Bronchial epithelial cell (primary cell): ENCODE measurements around the gene ENTPD2. TPM values are rescaled to one million over a fixed set of nuclear protein-coding genes. Genes with fewer than 3 reads are reported as not detected.

Experiments
- DNase-seq: peaks from one replicate; pipeline ENCODE4 v3.0.0-alpha.2; 2010; ENCODE audit warnings: low read depth
- FAIRE-seq: peaks from 2 replicates; lab custom pipeline; 2011; peaks lifted over from hg19 to GRCh38; lab: Jason Lieb, UNC
- H3K27me3 ChIP-seq: 2 replicates; pipeline ENCODE4 v1.5.1; 2011; ENCODE audit warnings: low read length; ENCODE audit not compliant: control insufficient read depth, insufficient read depth
- H3K36me3 ChIP-seq: 2 replicates; pipeline ENCODE4 v1.5.1; 2011; ENCODE audit warnings: low read length; ENCODE audit not compliant: control insufficient read depth, insufficient read depth
- H3K4me3 ChIP-seq: 2 replicates; pipeline ENCODE4 v1.5.1; 2011; ENCODE audit warnings: mild to moderate bottlenecking, low read depth, low read length, control low read depth
- total RNA-seq: library from RNA; depleted of rRNA; stranded (reverse); fragments of >200 nt; gene quantifications from 2 replicates; pipeline ENCODE4 v1.2.1, GENCODE V29; 2014
- TF ChIP-seq, protein P1 (sequence below): IDR thresholded peaks from 2 replicates; pipeline ENCODE4 v1.5.1; 2011; ENCODE audit warnings: mild to moderate bottlenecking, moderate library complexity, low read length, control low read depth, inconsistent platforms; ENCODE audit not compliant: insufficient read depth, severe bottlenecking

Gene ENTPD2
- total RNA-seq, 1 donor from 2014 or later, result 0.79 TPM

- Histone ChIP-seq H3K36me3 (peaks cover 9% of the 10 kb centered on the region), H3K4me3 (no peak overlapping the region), H3K27me3 (no peaks in the 10 kb centered on the region)
- TF ChIP-seq, protein P1, sequence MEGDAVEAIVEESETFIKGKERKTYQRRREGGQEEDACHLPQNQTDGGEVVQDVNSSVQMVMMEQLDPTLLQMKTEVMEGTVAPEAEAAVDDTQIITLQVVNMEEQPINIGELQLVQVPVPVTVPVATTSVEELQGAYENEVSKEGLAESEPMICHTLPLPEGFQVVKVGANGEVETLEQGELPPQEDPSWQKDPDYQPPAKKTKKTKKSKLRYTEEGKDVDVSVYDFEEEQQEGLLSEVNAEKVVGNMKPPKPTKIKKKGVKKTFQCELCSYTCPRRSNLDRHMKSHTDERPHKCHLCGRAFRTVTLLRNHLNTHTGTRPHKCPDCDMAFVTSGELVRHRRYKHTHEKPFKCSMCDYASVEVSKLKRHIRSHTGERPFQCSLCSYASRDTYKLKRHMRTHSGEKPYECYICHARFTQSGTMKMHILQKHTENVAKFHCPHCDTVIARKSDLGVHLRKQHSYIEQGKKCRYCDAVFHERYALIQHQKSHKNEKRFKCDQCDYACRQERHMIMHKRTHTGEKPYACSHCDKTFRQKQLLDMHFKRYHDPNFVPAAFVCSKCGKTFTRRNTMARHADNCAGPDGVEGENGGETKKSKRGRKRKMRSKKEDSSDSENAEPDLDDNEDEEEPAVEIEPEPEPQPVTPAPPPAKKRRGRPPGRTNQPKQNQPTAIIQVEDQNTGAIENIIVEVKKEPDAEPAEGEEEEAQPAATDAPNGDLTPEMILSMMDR, result no peak
- no peak for FAIRE-seq
- no peak for DNase-seq
Observed at GRCh38 chr9:137016436-137016835, 37.4 kb downstream of the ENTPD2 start.

GRCh38 chr9:137015976-137016375 lies 37.9 kb downstream of the ENTPD2 start:
- FAIRE-seq (no peak), DNase-seq (no peak)
- Histone ChIP-seq H3K27me3 (no peaks in the 10 kb centered on the region), H3K4me3 (no peak overlapping the region), H3K36me3 (peaks cover 9% of the 10 kb centered on the region)
- TF ChIP-seq, protein P1, result no peak

- no peak for FAIRE-seq
- TF ChIP-seq, protein P1, result no peak
- DNase-seq, result no peak
- no peak overlapping the region for H3K4me3 ChIP-seq
- H3K27me3 ChIP-seq, result no peaks in the 10 kb centered on the region
- peaks cover 9% of the 10 kb centered on the region for H3K36me3 ChIP-seq
Observed at GRCh38 chr9:137015540-137015930, 38.3 kb downstream of the ENTPD2 start.

GRCh38 chr9:137014776-137015539 lies 38.9 kb downstream of the ENTPD2 start:
- Histone ChIP-seq H3K27me3 (no peaks in the 10 kb centered on the region), H3K36me3 (peaks cover 9% of the 10 kb centered on the region), H3K4me3 (no peak overlapping the region)
- DNase-seq (no peak), FAIRE-seq (no peak)
- TF ChIP-seq, protein P1, result no peak

DNA sequence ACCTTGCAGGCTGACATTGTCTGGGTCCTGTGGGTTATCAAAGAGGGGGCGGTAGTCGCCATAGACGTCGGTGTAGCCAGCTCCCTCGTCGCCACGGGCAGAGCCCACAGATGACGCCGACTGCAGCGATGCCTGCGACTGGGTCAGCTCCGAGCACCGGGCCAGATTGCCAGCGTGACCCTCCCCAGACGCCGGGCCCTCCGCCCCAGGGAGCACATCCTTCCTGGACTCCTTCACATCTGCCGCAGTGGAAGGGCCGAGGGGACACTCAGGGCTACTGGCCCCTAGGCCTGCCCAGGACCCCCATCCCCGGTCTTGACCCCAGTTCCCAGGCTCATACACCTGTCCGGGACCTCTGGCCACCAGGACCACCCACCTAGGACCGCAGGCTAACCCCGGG lies 39.7 kb downstream of the ENTPD2 start:
- DNase-seq, result no peak
- TF ChIP-seq, protein P1, result no peak
- H3K4me3 ChIP-seq, result no peak overlapping the region
- no peaks in the 10 kb centered on the region for H3K27me3 ChIP-seq
- no peak for FAIRE-seq
- peaks cover 10% of the 10 kb centered on the region for H3K36me3 ChIP-seq

DNA sequence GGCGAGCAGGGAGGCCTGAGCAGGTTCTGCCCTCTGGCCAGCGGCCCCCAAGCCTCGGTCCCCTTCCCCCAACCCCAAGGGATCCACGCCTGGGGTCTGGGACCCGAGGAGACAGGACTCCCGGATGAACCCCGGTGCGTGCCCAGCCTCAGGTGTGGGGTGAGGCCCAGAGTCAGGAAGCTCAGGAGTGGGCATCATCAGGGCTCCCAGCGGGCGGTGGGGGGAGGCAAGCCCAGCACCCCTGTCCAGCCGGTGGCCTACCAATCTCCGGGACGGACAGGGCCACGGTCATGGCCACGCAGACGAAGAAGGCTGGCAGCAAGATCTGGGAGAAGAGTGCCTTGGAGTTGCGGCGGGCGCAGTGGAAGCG lies 40.3 kb downstream of the ENTPD2 start:
- FAIRE-seq (no peak), DNase-seq (no peak)
- TF ChIP-seq, protein P1, result no peak
- no peaks in the 10 kb centered on the region for H3K27me3 ChIP-seq
- H3K36me3 ChIP-seq, result peaks cover 10% of the 10 kb centered on the region
- H3K4me3 ChIP-seq, result no peak overlapping the region
